Articular chondrocyte of knee joint (primary cell): ENCODE results near the gene SLC16A2. TPM values are rescaled to one million over a fixed set of nuclear protein-coding genes. Genes with fewer than 3 reads are reported as not detected.

Source experiments
- small RNA-seq: library from RNA; depleted of rRNA; stranded (forward); fragments of <200 nt; gene quantifications from one replicate; pipeline ENCODE3, GENCODE V24; 2012
- total RNA-seq: library from RNA; depleted of rRNA; stranded (reverse); fragments of >200 nt; gene quantifications from 2 replicates; pipeline ENCODE4 v1.2.3, GENCODE V29; 2012

Gene SLC16A2
- 18.6 and 23.7 TPM in 2 replicates for total RNA-seq

GRCh38 chrX:74421036-74421739 is at the start of gene SLC16A2:
Gene SLC16A2 (plus strand): TSS chrX:74421493. CDS start chrX:74421638, 145 bp downstream.

Small RNA genes within 50 kb of the gene (small RNA-seq; reads per million reads assigned to genes)
- gene RN7SL790P = not detected

Other genes with a start within 250 kb of the SLC16A2 start
- not detected in 2 replicates for gene ZCCHC13, start 117.3 kb upstream of the SLC16A2 start, total RNA-seq
- 75.9 and 84.9 TPM in 2 replicates for gene RLIM, start 193.1 kb downstream of the SLC16A2 start, total RNA-seq